ENCODE results near the gene NEDD9.

DNA sequence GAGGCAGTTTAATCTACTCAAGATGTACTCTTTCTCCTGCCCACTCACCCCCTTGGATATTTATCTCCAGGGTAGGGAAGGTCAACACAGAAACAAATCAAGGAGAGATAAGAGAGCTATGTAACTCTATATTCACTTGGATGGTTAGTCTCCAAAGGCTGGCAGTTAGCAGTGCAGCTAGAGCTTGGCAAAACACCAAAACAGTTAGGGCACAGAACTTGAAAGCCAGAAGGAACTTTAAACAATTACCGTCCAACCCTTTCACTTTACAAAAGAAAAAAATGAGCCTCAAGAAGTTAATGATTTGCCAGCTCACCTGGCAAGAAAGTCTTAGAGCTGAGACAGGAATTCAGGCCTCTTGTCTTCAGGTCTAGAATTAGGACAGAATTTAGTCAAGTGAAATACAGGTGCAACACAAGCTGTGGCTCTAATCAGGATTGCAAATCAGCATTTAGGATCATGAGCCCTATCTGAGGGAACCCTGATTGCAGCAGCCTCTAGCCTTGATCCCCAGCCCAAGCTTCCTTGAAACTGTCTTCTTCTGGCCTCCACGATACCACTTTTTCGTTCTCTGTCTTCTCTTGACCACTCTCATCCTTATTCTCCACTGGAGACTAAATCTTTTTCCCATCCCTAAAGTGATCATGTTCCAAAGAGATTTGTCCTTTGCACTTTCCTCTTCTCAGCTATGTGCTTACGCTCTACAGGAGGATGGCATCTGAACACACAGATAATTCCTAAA lies 14.9 kb downstream of the NEDD9 start:
- TF ChIP-seq POLR2A (IDR thresholded peaks at IDR 0.05; ENCODE audit: low read depth, low read length) (no peak), POLR2AphosphoS5 (IDR thresholded peaks at IDR 0.05; ENCODE audit: low read depth, low read length) (no peak)

All from GM12892 (cell line).